ENCODE results near the gene BAX. TPM values are rescaled to one million over a fixed set of nuclear protein-coding genes. Genes with fewer than 3 reads are reported as not detected.
A peak's percentile ranks its signal among the peaks of the same experiment; 100 is the strongest.

Gene BAX
- total and polyA plus RNA-seq, 2 of the 13 experiments (the other 11 are each of a cell fraction or from before 2014, with no cell fraction given) = 139 to 176 TPM

GRCh38 chr19:48962029-48962848 is 7.6 kb downstream of the BAX start (continued):
- no peak for TF ChIP-seq SRF (IDR thresholded peaks at IDR 0.05; ENCODE audit: low read depth, low read length)
- TF ChIP-seq ZNF639 (CRISPR knock-in tag; conservative IDR thresholded peaks at IDR 0.05) = peak; percentile 52
- no peak for TF ChIP-seq RCOR2 (CRISPR knock-in tag; IDR thresholded peaks at IDR 0.05)
- TF ChIP-seq POLR2AphosphoS5 (IDR thresholded peaks at IDR 0.05; ENCODE audit: low read depth, low read length) = peak; percentile 88
- TF ChIP-seq ZNF703 (CRISPR knock-in tag; IDR thresholded peaks at IDR 0.05; ENCODE audit: borderline replicate concordance) = 0 out of 2 replicates have a peak, but pooled peaks have one; percentile 44
- peak; percentile 98 for TF ChIP-seq ZC3H13 (CRISPR knock-in tag; IDR thresholded peaks at IDR 0.05)
- TF ChIP-seq TBX2 (CRISPR knock-in tag; IDR thresholded peaks at IDR 0.05; ENCODE audit: borderline replicate concordance) = peak; percentile 84
- TF ChIP-seq FOXP1 (IDR thresholded peaks at IDR 0.05) = no peak
- no peak for TF ChIP-seq FOXP1 (CRISPR knock-in tag; IDR thresholded peaks at IDR 0.05)
- no peak for TF ChIP-seq CEBPZ (IDR thresholded peaks at IDR 0.05; ENCODE audit: low read length)
- no peak; the same call in 1 of the 2 replicates for TF ChIP-seq MIXL1 (CRISPR knock-in tag; IDR thresholded peaks at IDR 0.05)
- peak; percentile 68; the same call in 1 of the 2 replicates for TF ChIP-seq ZNF563 (CRISPR knock-in tag; IDR thresholded peaks at IDR 0.05)
- TF ChIP-seq DMAP1 (CRISPR knock-in tag; IDR thresholded peaks at IDR 0.05) = peak; percentile 61; the same call in 1 of the 2 replicates
- no peak for TF ChIP-seq ZNF232 (CRISPR knock-in tag; IDR thresholded peaks at IDR 0.05; ENCODE audit: borderline replicate concordance)
- TF ChIP-seq SIX4 (CRISPR knock-in tag; IDR thresholded peaks at IDR 0.05) = 0 out of 2 replicates have a peak, but pooled peaks have one; percentile 12
- TF ChIP-seq NFE2L1 (CRISPR knock-in tag; IDR thresholded peaks at IDR 0.05; ENCODE audit: borderline replicate concordance) = no peak
- peak; percentile 88 for TF ChIP-seq TAF1 (CRISPR knock-in tag; IDR thresholded peaks at IDR 0.05)
- TF ChIP-seq ZNF687 (CRISPR knock-in tag; IDR thresholded peaks at IDR 0.05) = peak; percentile 94
- TF ChIP-seq MBD4 (IDR thresholded peaks at IDR 0.05; ENCODE audit: borderline replicate concordance, low read length) = no peak
- TF ChIP-seq ZNF850 (CRISPR knock-in tag; conservative IDR thresholded peaks at IDR 0.05) = no peak
- TF ChIP-seq HMGA1 (CRISPR knock-in tag; conservative IDR thresholded peaks at IDR 0.05) = no peak
